Endothelial cell of umbilical vein (primary cell): ENCODE measurements around the gene LOXL4. TPM values are rescaled to one million over a fixed set of nuclear protein-coding genes. Genes with fewer than 3 reads are reported as not detected.

ENCODE experiments used
- BruUV-seq: library from RNA; stranded (reverse); fragments of 400-500 nt; replicated peaks from 2 replicates; lab custom pipeline; 2021; lab: Mats Ljungman, UMichigan
- CTCF ChIA-PET: fragments of 300-600, 350-600 bp; sonication (Branson Sonifier 250); formaldehyde crosslinking; loops from one replicate; lab custom pipeline; 2021; ENCODE audit warnings: antibody characterized with exemption, inconsistent platforms; lab: Charles Lee
- POLR2A ChIA-PET: fragments of 300-600, 350-600 bp; sonication (Branson Sonifier 250); formaldehyde crosslinking; loops from one replicate; lab custom pipeline; 2021; ENCODE audit warnings: antibody characterized with exemption, inconsistent platforms; lab: Charles Lee
- DNase-seq: peaks from one replicate; pipeline ENCODE4 v3.0.0-alpha.2; 2011; ENCODE audit warnings: low read depth, low spot score
- FAIRE-seq: peaks from 2 replicates; lab custom pipeline; 2011; peaks lifted over from hg19 to GRCh38; lab: Jason Lieb, UNC
- H2AFZ ChIP-seq: 2 replicates; pipeline ENCODE4 v1.6.0; 2012; ENCODE audit warnings: low read depth, low read length, control low read depth, inconsistent platforms
- H3K27ac ChIP-seq: 2 replicates; pipeline ENCODE4 v1.5.1; 2011; ENCODE audit warnings: low read depth, mild to moderate bottlenecking, control low read depth, low read length, moderate library complexity; ENCODE audit not compliant: insufficient read depth
- H3K27me3 ChIP-seq, 2 experiments: 2 replicates each; pipeline versions ENCODE4 v1.6.0 to v1.6.1; 2011; ENCODE audit warnings: low read length in 2 of 2, mixed read lengths in 1 of 2; ENCODE audit not compliant: control insufficient read depth in 2 of 2, insufficient read depth in 2 of 2
- H3K36me3 ChIP-seq, 2 experiments: 2 replicates in 1 of 2; 3 replicates in 1 of 2; pipeline ENCODE4 v1.5.1; 2011; ENCODE audit warnings: low read length in 2 of 2, mild to moderate bottlenecking in 1 of 2, moderate library complexity in 1 of 2; ENCODE audit not compliant: control insufficient read depth in 2 of 2, insufficient read depth in 2 of 2; ENCODE audit errors: extremely low read depth in 1 of 2
- H3K4me1 ChIP-seq: 3 replicates; pipeline ENCODE4 v1.5.1; 2011; ENCODE audit warnings: mild to moderate bottlenecking, low read length; ENCODE audit not compliant: control insufficient read depth, insufficient read depth; ENCODE audit errors: extremely low read depth
- H3K4me2 ChIP-seq: 2 replicates; pipeline ENCODE4 v1.6.1; 2011; ENCODE audit warnings: low read length, control low read depth, mixed read lengths; ENCODE audit not compliant: insufficient read depth
- H3K4me3 ChIP-seq, 3 experiments: fragments of 200-600 bp in 1 of 3; sonication (generic), shearing (Covaris generic) in 1 of 3; replicated peaks in 1 of 3; 2 replicates each; pipeline ENCODE4 v1.5.1; 2011 to 2016; ENCODE audit warnings: control low read depth in 3 of 3, low read length in 3 of 3, mild to moderate bottlenecking in 2 of 3, inconsistent platforms in 1 of 3, low read depth in 1 of 3, moderate library complexity in 1 of 3; ENCODE audit not compliant: insufficient read depth in 1 of 3
- H3K79me2 ChIP-seq: 2 replicates; pipeline ENCODE4 v1.6.0; 2012; ENCODE audit warnings: low read length, inconsistent platforms; ENCODE audit not compliant: control insufficient read depth, insufficient read depth
- H3K9ac ChIP-seq: replicated peaks from 2 replicates; pipeline ENCODE3; 2011; ENCODE audit warnings: low read length, control low read depth; ENCODE audit not compliant: insufficient read depth; ENCODE audit errors: extremely low read depth
- H3K9me1 ChIP-seq: replicated peaks from 3 replicates; pipeline ENCODE4 v1.6.0; 2011; ENCODE audit warnings: mild to moderate bottlenecking, low read length; ENCODE audit not compliant: control insufficient read depth, insufficient read depth; ENCODE audit errors: extremely low read depth
- H3K9me3 ChIP-seq: replicated peaks from 2 replicates; pipeline ENCODE4 v1.5.1; 2012; ENCODE audit warnings: low read length, inconsistent platforms; ENCODE audit not compliant: control insufficient read depth, insufficient read depth
- H4K20me1 ChIP-seq: replicated peaks from 2 replicates; pipeline ENCODE3; 2011; ENCODE audit warnings: mild to moderate bottlenecking, low read length; ENCODE audit not compliant: control insufficient read depth, insufficient read depth; ENCODE audit errors: extremely low read depth
- EZH2 ChIP-seq: IDR thresholded peaks from 2 replicates; pipeline ENCODE4 v1.6.1; 2012; ENCODE audit warnings: borderline replicate concordance, low read depth, mild to moderate bottlenecking, moderate library complexity, low read length, inconsistent platforms; ENCODE audit not compliant: severe bottlenecking
- FOS ChIP-seq: IDR thresholded peaks from 2 replicates; pipeline ENCODE4 v1.6.1; 2011; ENCODE audit warnings: mild to moderate bottlenecking, low read length, moderate library complexity, borderline replicate concordance; ENCODE audit not compliant: insufficient read depth
- GATA2 ChIP-seq: IDR thresholded peaks from 2 replicates; pipeline ENCODE4 v1.7.0; 2011; ENCODE audit warnings: low read depth, mild to moderate bottlenecking, moderate library complexity, mixed read lengths, low read length; ENCODE audit not compliant: insufficient read length, insufficient read depth
- JUN ChIP-seq: IDR thresholded peaks from 2 replicates; pipeline ENCODE4 v1.6.1; 2011; ENCODE audit warnings: borderline replicate concordance, low read depth; ENCODE audit not compliant: insufficient read length, insufficient read depth
- MYC ChIP-seq: IDR thresholded peaks from one replicate; pipeline ENCODE4 v1.6.1; 2011; ENCODE audit warnings: mild to moderate bottlenecking, low read depth, low read length
- POLR2A ChIP-seq: IDR thresholded peaks from 2 replicates; pipeline ENCODE4 v1.6.1; 2012; ENCODE audit warnings: low read depth, mild to moderate bottlenecking, control low read depth, low read length
- POLR2AphosphoS5 ChIP-seq: IDR thresholded peaks from 2 replicates; pipeline ENCODE4 v1.6.1; 2012; ENCODE audit warnings: low read depth, mild to moderate bottlenecking, control low read depth, low read length, moderate library complexity; ENCODE audit not compliant: insufficient read depth
- dilution Hi-C: fragments of 300-500 bp; cut with MboI; formaldehyde crosslinking; loops from one replicate; pipeline ENCODE4 v1.15.0; 2019; ENCODE audit warnings: low sequenced_read_pairs; ENCODE audit not compliant: extremely low pct_ligation_motif_present
- intact Hi-C: fragments of 100-400 bp; cut with micrococcal nuclease; formaldehyde crosslinking; loops from one replicate; pipeline ENCODE4 v1.10.0; 2022
- polyA plus RNA-seq, 4 experiments: library from polyadenylated mRNA; depleted of rRNA in 3 of 4; stranded (reverse) in 3 of 4; unstranded in 1 of 4; fragments of >200 nt; gene quantifications; 2 replicates each; pipeline versions ENCODE4 v1.2.1 to v1.2.3, GENCODE V29; 2011 to 2012; ENCODE audit warnings: missing spikeins in 1 of 4
- total RNA-seq: library from RNA; stranded (reverse); gene quantifications from 2 replicates; pipeline ENCODE4 v1.2.3, GENCODE V29; 2021
- TF ChIP-seq, protein P1 (sequence below): IDR thresholded peaks from 2 replicates; pipeline ENCODE4 v1.6.1; 2011; ENCODE audit not compliant: insufficient read depth, insufficient read length
- TF ChIP-seq, protein P2 (sequence below), 2 donors: IDR thresholded peaks; 1 replicate in 1 of 2; 2 replicates in 1 of 2; pipeline ENCODE4 v1.5.1; 2011; ENCODE audit warnings: low read length in 2 of 2, mild to moderate bottlenecking in 2 of 2, moderate library complexity in 2 of 2, control low read depth in 1 of 2, inconsistent platforms in 1 of 2, low read depth in 1 of 2; ENCODE audit not compliant: insufficient read depth in 1 of 2; ENCODE audit errors: extremely low read depth in 1 of 2

The LOXL4 gene
- total and polyA plus RNA-seq, 2 donors (not counting 3 experiments of a cell fraction or from before 2014, with no cell fraction given), result 1.4 to 1.9 TPM

DNA sequence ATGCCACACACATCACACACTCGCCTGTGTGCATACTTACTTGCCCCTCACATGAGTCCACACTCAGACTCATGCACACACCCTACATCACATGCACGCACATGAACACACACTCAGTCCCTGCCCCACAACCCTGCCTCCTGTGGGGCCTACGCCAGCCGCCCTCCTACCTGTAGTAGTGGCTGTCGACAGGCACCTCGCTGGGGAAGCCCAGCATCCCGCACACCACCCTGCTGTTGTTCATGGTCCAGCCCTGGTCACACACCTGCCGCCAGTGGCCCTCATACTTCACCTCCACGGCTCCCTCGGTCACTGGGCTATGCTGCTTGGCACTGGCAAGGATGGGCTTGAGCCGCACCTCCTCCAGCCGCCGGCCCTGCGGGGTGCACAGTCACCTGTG, 7.2 kb downstream of the LOXL4 start:
- DNase-seq (no peak), FAIRE-seq (no peak)
- dilution Hi-C loops, result no loop called here
- TF ChIP-seq GATA2, result no peak
- TF ChIP-seq, protein P1, sequence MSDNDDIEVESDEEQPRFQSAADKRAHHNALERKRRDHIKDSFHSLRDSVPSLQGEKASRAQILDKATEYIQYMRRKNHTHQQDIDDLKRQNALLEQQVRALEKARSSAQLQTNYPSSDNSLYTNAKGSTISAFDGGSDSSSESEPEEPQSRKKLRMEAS, result no peak
- TF ChIP-seq MYC, result no peak
- TF ChIP-seq FOS, result no peak
- TF ChIP-seq POLR2A, result no peak
- no peak for TF ChIP-seq EZH2
- TF ChIP-seq, protein P2, sequence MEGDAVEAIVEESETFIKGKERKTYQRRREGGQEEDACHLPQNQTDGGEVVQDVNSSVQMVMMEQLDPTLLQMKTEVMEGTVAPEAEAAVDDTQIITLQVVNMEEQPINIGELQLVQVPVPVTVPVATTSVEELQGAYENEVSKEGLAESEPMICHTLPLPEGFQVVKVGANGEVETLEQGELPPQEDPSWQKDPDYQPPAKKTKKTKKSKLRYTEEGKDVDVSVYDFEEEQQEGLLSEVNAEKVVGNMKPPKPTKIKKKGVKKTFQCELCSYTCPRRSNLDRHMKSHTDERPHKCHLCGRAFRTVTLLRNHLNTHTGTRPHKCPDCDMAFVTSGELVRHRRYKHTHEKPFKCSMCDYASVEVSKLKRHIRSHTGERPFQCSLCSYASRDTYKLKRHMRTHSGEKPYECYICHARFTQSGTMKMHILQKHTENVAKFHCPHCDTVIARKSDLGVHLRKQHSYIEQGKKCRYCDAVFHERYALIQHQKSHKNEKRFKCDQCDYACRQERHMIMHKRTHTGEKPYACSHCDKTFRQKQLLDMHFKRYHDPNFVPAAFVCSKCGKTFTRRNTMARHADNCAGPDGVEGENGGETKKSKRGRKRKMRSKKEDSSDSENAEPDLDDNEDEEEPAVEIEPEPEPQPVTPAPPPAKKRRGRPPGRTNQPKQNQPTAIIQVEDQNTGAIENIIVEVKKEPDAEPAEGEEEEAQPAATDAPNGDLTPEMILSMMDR (IDR thresholded peaks at IDR 0.05; ENCODE audit: extremely low read depth in 1 of 2, insufficient read depth in 1 of 2, low read depth in 1 of 2, low read length in 2 of 2), result no peak
- TF ChIP-seq JUN, result no peak
- TF ChIP-seq POLR2AphosphoS5, result no peak
- ChIA-PET POLR2A (no interaction called here), CTCF (interaction anchor here (2.3 to 6.3 kb wide), 3 partner anchors 49 to 986 kb away, joined by 11 to 73 read pairs (median 12); no protein-coding TSS in a partner anchor)
- BruUV-seq, result no TSS peak
- Histone ChIP-seq H2AFZ (no peak overlapping the region), H3K27me3 (no peaks in the 10 kb centered on the region), H3K4me3 (no peak overlapping the region), H3K9ac (no peak overlapping the region), H3K4me1 (no peaks in the 10 kb centered on the region), H3K79me2 (no peaks in the 10 kb centered on the region), H3K36me3 (no peaks in the 10 kb centered on the region), H3K9me1 (no peaks in the 10 kb centered on the region), H4K20me1 (no peaks in the 10 kb centered on the region), H3K9me3 (no peaks in the 10 kb centered on the region), H3K27ac (no peak overlapping the region), H3K4me2 (no peak overlapping the region)
- intact Hi-C loops, result loop anchor here (5.0 kb wide), 1 partner anchor 402 kb away; no protein-coding TSS in a partner anchor
